Neural cell (in vitro differentiated cells): ENCODE results near the gene RALGAPB.

Experiments used
- CTCF ChIP-seq: fragments of 450-650 bp; IDR thresholded peaks from 2 replicates; pipeline ENCODE4 v1.5.1; 2014; ENCODE audit warnings: antibody characterized with exemption, mild to moderate bottlenecking, moderate library complexity; ENCODE audit not compliant: poor library complexity, severe bottlenecking
- EZH2 ChIP-seq: fragments of 200-600, 300-800 bp; shearing (Covaris generic), sonication (generic); IDR thresholded peaks from 2 replicates; pipeline ENCODE4 v1.6.1; 2014; ENCODE audit warnings: antibody characterized with exemption, low read length, borderline replicate concordance, mild to moderate bottlenecking; ENCODE audit not compliant: insufficient read depth, poor library complexity, severe bottlenecking
- MXI1 ChIP-seq: fragments of 450-650 bp; conservative IDR thresholded peaks from 2 replicates; pipeline ENCODE4 v1.6.1; 2014; ENCODE audit warnings: antibody characterized with exemption, mild to moderate bottlenecking; ENCODE audit not compliant: poor library complexity, severe bottlenecking
- POLR2AphosphoS5 ChIP-seq: IDR thresholded peaks from 2 replicates; pipeline ENCODE4 v1.6.1; 2012
- REST ChIP-seq: IDR thresholded peaks from 2 replicates; pipeline ENCODE4 v1.6.1; 2012; ENCODE audit warnings: borderline replicate concordance
- TAF1 ChIP-seq: IDR thresholded peaks from 2 replicates; pipeline ENCODE4 v1.6.1; 2012; ENCODE audit warnings: low read depth

GRCh38 chr20:38429301-38429700 is 43.3 kb upstream of the RALGAPB start:
- TF ChIP-seq CTCF: no peak
- no peak for TF ChIP-seq REST
- no peak for TF ChIP-seq EZH2
- TF ChIP-seq POLR2AphosphoS5: no peak
- no peak for TF ChIP-seq TAF1
- no peak for TF ChIP-seq MXI1
